Right ventricle myocardium superior (tissue), 1 donor: ENCODE results near the gene RASGEF1C. TPM values are rescaled to one million over a fixed set of nuclear protein-coding genes. Genes with fewer than 3 reads are reported as not detected.
"Not testable (repeated sequence)": the region's sequence is repeated elsewhere in the genome, so short reads cannot be mapped to it uniquely, and the experiment has no call there.

ENCODE experiments used
- ATAC-seq: fragments of 200-7000 bp; cut with Tn5 transposase; one replicate; pipeline ENCODE4 v1.9.1; 2020; ENCODE audit warnings: mild to moderate bottlenecking; ENCODE audit not compliant: poor library complexity
- DNase-seq: peaks from one replicate; pipeline ENCODE4 v3.0.0-alpha.2; 2020
- intact Hi-C: fragments of 100-400 bp; cut with DNase I; formaldehyde crosslinking; loops from one replicate; pipeline ENCODE4 v1.11.2; 2022
- total RNA-seq: library from RNA; stranded (reverse); fragmentation: NEBNext Ultra II Directional; extraction: Animal tissue kit (Norgen Biotek cat#: 25700); gene quantifications from one replicate; pipeline ENCODE4 v1.2.1, GENCODE V29; 2021
- donor health status: DM: no; HTN: yes; CAD: no; lungs with severe emphysema.

The RASGEF1C gene
- total RNA-seq, 1 donor from 2014 or later = 0.59 TPM

- intact Hi-C loops = loop anchor here (5.0 kb wide), 1 partner anchor 77 kb away; the partner anchor contains the start of gene RASGEF1C
- DNase-seq (no peak), ATAC-seq (no peak)
Measured at GRCh38 chr5:180130291-180130869, 78.6 kb downstream of the RASGEF1C start.

DNA sequence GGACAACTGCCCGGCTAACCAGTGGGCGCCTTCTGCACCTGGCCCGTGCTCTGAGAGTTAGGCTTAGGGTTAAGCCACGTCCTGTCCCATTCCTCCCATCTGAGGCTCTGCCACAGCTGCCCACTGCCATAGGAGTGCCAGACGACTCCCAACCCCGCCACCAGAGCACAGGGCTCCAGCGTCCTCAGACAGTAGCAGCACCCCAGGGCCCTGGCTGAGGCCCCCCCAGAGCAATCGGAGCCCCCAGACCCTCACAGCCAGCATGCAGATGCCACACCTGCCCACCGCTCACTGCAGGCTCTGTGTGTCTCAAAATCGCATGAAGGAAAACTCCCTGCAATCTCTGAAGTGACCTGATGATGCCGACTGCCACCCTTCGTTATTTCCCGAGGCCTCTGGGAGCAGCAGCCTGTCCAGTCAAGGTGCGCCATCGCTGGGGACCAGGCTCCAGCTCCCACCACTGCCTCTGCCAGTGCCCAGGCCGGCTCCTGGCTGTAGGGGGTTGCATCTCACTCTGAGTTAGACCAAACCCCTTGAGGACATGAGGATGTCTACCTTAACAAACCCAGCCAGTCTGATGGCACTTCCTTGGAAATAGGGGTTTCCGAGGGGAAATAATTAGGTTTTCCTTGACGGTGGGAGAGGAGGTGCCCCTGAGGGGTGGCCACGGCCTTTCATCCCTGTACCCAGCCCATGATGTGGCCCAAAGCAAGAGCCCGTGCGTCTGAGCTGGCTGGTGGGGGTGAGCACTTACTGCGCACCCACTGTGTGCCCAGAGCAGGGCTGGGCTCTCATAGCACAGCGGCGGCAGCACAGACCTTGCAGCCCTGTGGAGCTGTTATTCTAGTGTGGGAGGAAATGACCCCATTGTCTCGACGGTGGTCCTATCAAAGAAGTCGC lies 79.5 kb downstream of the RASGEF1C start:
- ATAC-seq (no peak), DNase-seq (no peak)
- intact Hi-C loops = loop anchor here (5.0 to 10.0 kb wide), 3 partner anchors 78 to 345 kb away; partner anchors contain the start of gene RASGEF1C

DNA sequence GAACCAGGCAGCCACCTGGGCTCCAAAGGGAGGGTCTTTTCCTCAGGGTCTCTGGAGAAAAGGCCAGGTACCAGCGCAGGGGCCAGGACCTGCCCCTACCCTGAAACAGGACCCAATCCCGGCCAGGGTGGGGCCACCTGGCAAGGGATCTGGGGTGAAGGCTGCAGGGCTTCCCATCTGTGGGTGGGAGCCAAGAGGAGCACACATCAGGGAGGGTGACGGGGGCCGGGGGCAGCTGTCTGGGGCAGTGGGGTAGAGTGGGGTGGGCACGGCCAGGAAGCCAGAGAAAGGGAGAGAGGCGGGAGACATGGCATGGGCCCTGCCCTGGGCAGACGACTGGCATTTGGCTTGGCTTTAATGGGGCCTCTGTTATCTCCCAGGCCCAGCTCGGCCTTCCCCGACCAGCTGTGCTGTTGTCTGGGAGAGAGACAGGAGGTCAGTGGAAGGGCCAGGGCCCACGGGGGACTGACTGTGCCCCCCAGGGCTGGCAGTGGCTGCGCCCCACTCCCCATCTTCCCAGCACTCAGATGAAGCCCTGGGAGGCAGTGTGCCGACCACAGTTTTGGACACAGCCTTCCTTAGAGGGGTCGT lies 80.2 kb downstream of the RASGEF1C start:
- intact Hi-C loops = loop anchor here (5.0 to 10.0 kb wide), 2 partner anchors 199 to 346 kb away; no protein-coding TSS in a partner anchor
- ATAC-seq = no peak
- no peak for DNase-seq

GRCh38 chr5:180127682-180128670 lies 81.0 kb downstream of the RASGEF1C start:
- intact Hi-C loops = loop anchor here (5.0 to 10.0 kb wide), 2 partner anchors 199 to 347 kb away; no protein-coding TSS in a partner anchor
- ATAC-seq (no peak), DNase-seq (no peak)

- intact Hi-C loops = loop anchor here (5.0 to 10.0 kb wide), 2 partner anchors 200 to 348 kb away; no protein-coding TSS in a partner anchor
- peak; percentile 60 for DNase-seq
- peak; percentile 77 for ATAC-seq
Measured at GRCh38 chr5:180126716-180127681, 82.0 kb downstream of the RASGEF1C start.

- not testable (repeated sequence) for DNase-seq, ATAC-seq
- intact Hi-C loops = loop anchor here (5.0 to 10.0 kb wide), 2 partner anchors 201 to 349 kb away; no protein-coding TSS in a partner anchor
Measured at GRCh38 chr5:180126156-180126555, 82.9 kb downstream of the RASGEF1C start.

DNA sequence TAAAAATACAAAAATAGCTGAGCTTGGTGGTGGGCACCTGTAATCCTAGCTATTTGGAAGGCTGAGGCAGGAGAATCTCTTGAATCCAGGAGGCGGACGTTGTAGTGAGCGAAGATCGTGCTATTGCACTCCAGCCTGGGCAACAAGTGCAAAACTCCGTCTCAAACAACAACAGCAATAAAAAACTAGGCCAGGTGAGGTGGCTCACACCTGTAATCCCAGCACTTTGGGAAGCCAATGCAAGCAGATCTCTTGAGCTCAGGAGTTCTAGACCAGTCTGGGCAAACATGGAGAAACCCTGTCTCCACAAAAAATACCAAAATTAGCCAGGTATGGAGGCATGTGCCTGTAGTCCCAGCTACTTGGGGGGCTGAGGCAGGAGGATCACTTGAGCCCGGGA lies 84.3 kb downstream of the RASGEF1C start:
- not testable (repeated sequence) for ATAC-seq, DNase-seq
- intact Hi-C loops = loop anchor here (5.0 to 10.0 kb wide), 2 partner anchors 203 to 350 kb away; no protein-coding TSS in a partner anchor

DNA sequence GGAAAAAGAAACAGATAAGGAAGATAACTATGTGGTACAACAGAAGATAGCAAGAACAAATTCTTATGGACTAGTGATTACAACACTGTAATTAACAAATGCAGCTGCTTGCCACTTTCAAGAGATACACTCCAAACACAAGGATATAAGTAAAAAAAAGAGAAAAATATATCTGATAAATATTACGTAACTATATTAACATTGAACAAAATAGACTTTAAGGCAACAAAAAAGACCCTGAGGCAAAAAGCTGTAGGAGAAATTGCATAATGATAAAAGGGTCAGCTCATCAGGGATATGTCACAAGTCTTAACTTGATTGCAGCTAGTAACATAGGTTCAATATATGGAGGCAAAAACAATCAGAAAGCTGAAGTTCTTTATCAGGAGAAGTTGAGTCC lies 86.1 kb downstream of the RASGEF1C start:
- DNase-seq (no peak), ATAC-seq (no peak)
- intact Hi-C loops = loop anchor here (10.0 kb wide), 1 partner anchor 352 kb away; no protein-coding TSS in a partner anchor

GRCh38 chr5:180121826-180122413 lies 87.1 kb downstream of the RASGEF1C start:
- ATAC-seq = no peak
- peak; percentile 29 for DNase-seq

GRCh38 chr5:180120237-180121101 lies 88.5 kb downstream of the RASGEF1C start:
- no peak for ATAC-seq
- intact Hi-C loops = loop anchor here (10.0 kb wide), 1 partner anchor 354 kb away; no protein-coding TSS in a partner anchor
- DNase-seq = peak; percentile 34

More at GRCh38 chr5:180121826-180122413, 87.1 kb downstream of the RASGEF1C start:
- intact Hi-C loops = loop anchor here (10.0 kb wide), 1 partner anchor 353 kb away; no protein-coding TSS in a partner anchor

- intact Hi-C loops = loop anchor here (10.0 kb wide), 1 partner anchor 355 kb away; no protein-coding TSS in a partner anchor
- DNase-seq = peak; percentile 22
- ATAC-seq = no peak
Measured at GRCh38 chr5:180119903-180120236, 89.1 kb downstream of the RASGEF1C start.

GRCh38 chr5:180119031-180119902 lies 89.7 kb downstream of the RASGEF1C start:
- ATAC-seq = no peak
- peak; percentile 17 for DNase-seq
- intact Hi-C loops = no loop called here

DNA sequence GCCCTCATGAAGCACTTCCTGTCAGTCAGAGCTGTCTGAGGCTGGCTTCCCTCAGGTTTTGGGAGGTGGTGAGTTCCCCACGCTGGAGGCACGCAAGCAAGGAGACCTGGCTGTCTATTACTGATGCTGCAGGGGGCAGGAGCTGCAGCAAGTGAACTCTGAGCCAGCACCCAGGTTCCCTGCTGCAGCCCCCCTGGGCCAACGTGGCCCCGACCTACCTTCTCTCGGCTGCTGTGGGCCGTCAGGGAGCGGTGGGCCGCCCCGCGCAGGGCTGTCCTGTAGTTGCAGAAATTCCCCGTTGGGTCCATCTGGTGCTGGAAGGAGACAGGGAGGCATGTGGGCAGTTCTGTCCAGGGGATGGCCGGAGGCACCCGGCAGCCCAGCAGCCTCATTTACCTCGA lies 90.6 kb downstream of the RASGEF1C start:
- DNase-seq (peak; percentile 7), ATAC-seq (no peak)
- intact Hi-C loops = no loop called here

GRCh38 chr5:180117000-180117725 lies 91.8 kb downstream of the RASGEF1C start:
- ATAC-seq (no peak), DNase-seq (peak; percentile 34)
- intact Hi-C loops = no loop called here
